ENCODE results near the gene HCN4. TPM values are rescaled to one million over a fixed set of nuclear protein-coding genes. Genes with fewer than 3 reads are reported as not detected.
"Not testable (repeated sequence)": the region's sequence is repeated elsewhere in the genome, so short reads cannot be mapped to it uniquely, and the experiment has no call there.

The HCN4 gene
- total RNA-seq, 4 donors from 2014 or later: 0.14 TPM; not detected in 3

- H3K4me1 ChIP-seq: no peaks in the 10 kb centered on the region
- WGBS, 2 donors (ENCODE audit: low coverage in 1 of 2): 90 to 100% methylated on average over 1 to 8 of the region's 8 CpGs
- TF ChIP-seq CTCF (IDR thresholded peaks at IDR 0.05): no peak
- TF ChIP-seq POLR2AphosphoS5 (IDR thresholded peaks at IDR 0.05): no peak
- TF ChIP-seq POLR2A (IDR thresholded peaks at IDR 0.05): no peak
- no peak for TF ChIP-seq EP300 (IDR thresholded peaks at IDR 0.05; ENCODE audit: low read depth)
- H3K36me3 ChIP-seq: peaks cover 0 to 11% (median 5%) of the 10 kb centered on the region in 4 donors
- H3K27me3 ChIP-seq: no peaks in the 10 kb centered on the region
- no peak overlapping the region for H3K27ac ChIP-seq
- intact Hi-C loops (cut with DNase I; ENCODE audit: low total_unique reads) (no loop called here), in situ Hi-C loops (cut with MboI; ENCODE audit: low pct_ligation_motif_present in 1 of 4, low pct_unique_long_range_greater_than_20kb in 1 of 4, low sequenced_read_pairs in 3 of 4) (no loop called here)
- H3K9me3 ChIP-seq: no peaks in the 10 kb centered on the region
- no peak overlapping the region for H3K4me3 ChIP-seq
- no peak for DNase-seq
Observed at GRCh38 chr15:73308305-73308704, 60.5 kb downstream of the HCN4 start.

GRCh38 chr15:73305331-73306211, 63.2 kb downstream of the HCN4 start:
- in situ Hi-C loops (cut with MboI; ENCODE audit: low pct_ligation_motif_present in 1 of 4, low pct_unique_long_range_greater_than_20kb in 1 of 4, low sequenced_read_pairs in 3 of 4) (no loop called here), intact Hi-C loops (cut with DNase I; ENCODE audit: low total_unique reads) (no loop called here)
- no peaks in the 10 kb centered on the region for H3K27me3 ChIP-seq
- WGBS, 2 donors (ENCODE audit: low coverage in 1 of 2): 71% methylated on average over 11 of the region's 12 CpGs; no CpG with 5 or more reads in 1 of the 2 donors
- no peaks in the 10 kb centered on the region for H3K9me3 ChIP-seq
- peak in 4 of 5 experiments; percentile 17 to 40 (median 26) for TF ChIP-seq CTCF (IDR thresholded peaks at IDR 0.05)
- no peak for TF ChIP-seq POLR2AphosphoS5 (IDR thresholded peaks at IDR 0.05)
- H3K27ac ChIP-seq: no peak overlapping the region
- H3K36me3 ChIP-seq: peaks cover 0 to 31% (median 11%) of the 10 kb centered on the region in 4 donors
- peak; percentile 22 for DNase-seq
- H3K4me1 ChIP-seq: no peaks in the 10 kb centered on the region
- H3K4me3 ChIP-seq: no peak overlapping the region

GRCh38 chr15:73303636-73304035, 65.1 kb downstream of the HCN4 start:
- intact Hi-C loops (cut with DNase I; ENCODE audit: low total_unique reads) (no loop called here), in situ Hi-C loops (cut with MboI; ENCODE audit: low pct_ligation_motif_present in 1 of 4, low pct_unique_long_range_greater_than_20kb in 1 of 4, low sequenced_read_pairs in 3 of 4) (no loop called here)
- DNase-seq: no peak
- TF ChIP-seq POLR2A (IDR thresholded peaks at IDR 0.05) (no peak), CTCF (IDR thresholded peaks at IDR 0.05) (no peak), EP300 (IDR thresholded peaks at IDR 0.05; ENCODE audit: low read depth) (no peak), POLR2AphosphoS5 (IDR thresholded peaks at IDR 0.05) (no peak)
- 70 to 71% methylated on average over 1 to 5 of the region's 5 CpGs for WGBS, 2 donors (ENCODE audit: low coverage in 1 of 2)
- Histone ChIP-seq H3K4me3 (no peak overlapping the region), H3K4me1 (no peaks in the 10 kb centered on the region), H3K27ac (no peak overlapping the region), H3K27me3 (no peaks in the 10 kb centered on the region), H3K9me3 (no peaks in the 10 kb centered on the region), H3K36me3 (peaks cover 0 to 43% (median 12%) of the 10 kb centered on the region in 4 donors)

- H3K9me3 ChIP-seq; H3K4me3 ChIP-seq; in situ Hi-C loops (cut with MboI; ENCODE audit: low pct_ligation_motif_present in 1 of 4, low pct_unique_long_range_greater_than_20kb in 1 of 4, low sequenced_read_pairs in 3 of 4); H3K27ac ChIP-seq; H3K4me1 ChIP-seq; H3K27me3 ChIP-seq; DNase-seq; intact Hi-C loops (cut with DNase I; ENCODE audit: low total_unique reads): not testable (repeated sequence)
- 70 to 87% methylated on average over 4 to 11 of the region's 11 CpGs for WGBS, 2 donors (ENCODE audit: low coverage in 1 of 2)
- H3K36me3 ChIP-seq: peaks cover 0 to 43% (median 14%) of the 10 kb centered on the region in 4 donors
Observed at GRCh38 chr15:73300286-73300685, 68.5 kb downstream of the HCN4 start.
